Measurements from ENCODE around the gene ACSF3.

The ACSF3 gene

GRCh38 chr16:89191033-89191900 is 97.6 kb downstream of the ACSF3 start:
- TF ChIP-seq GATA3 (IDR thresholded peaks at IDR 0.05; ENCODE audit: low read depth, low read length), result no peak
- TF ChIP-seq GATA2 (IDR thresholded peaks at IDR 0.05; ENCODE audit: low read depth, low read length), result no peak

- TF ChIP-seq GATA3 (IDR thresholded peaks at IDR 0.05; ENCODE audit: low read depth, low read length), result no peak
- TF ChIP-seq GATA2 (IDR thresholded peaks at IDR 0.05; ENCODE audit: low read depth, low read length), result no peak
Observed at GRCh38 chr16:89191901-89192185, 98.2 kb downstream of the ACSF3 start.

GRCh38 chr16:89192956-89193575 is 99.4 kb downstream of the ACSF3 start:
- TF ChIP-seq GATA3 (IDR thresholded peaks at IDR 0.05; ENCODE audit: low read depth, low read length) (no peak), GATA2 (IDR thresholded peaks at IDR 0.05; ENCODE audit: low read depth, low read length) (no peak)

GRCh38 chr16:89193576-89194293 is 100.1 kb downstream of the ACSF3 start:
- TF ChIP-seq GATA3 (IDR thresholded peaks at IDR 0.05; ENCODE audit: low read depth, low read length) (no peak), GATA2 (IDR thresholded peaks at IDR 0.05; ENCODE audit: low read depth, low read length) (no peak)

GRCh38 chr16:89194340-89195311 is 101.0 kb downstream of the ACSF3 start:
- TF ChIP-seq GATA2 (IDR thresholded peaks at IDR 0.05; ENCODE audit: low read depth, low read length), result no peak
- TF ChIP-seq GATA3 (IDR thresholded peaks at IDR 0.05; ENCODE audit: low read depth, low read length), result no peak

GRCh38 chr16:89195521-89196171 is 102.0 kb downstream of the ACSF3 start:
- no peak for TF ChIP-seq GATA2 (IDR thresholded peaks at IDR 0.05; ENCODE audit: low read depth, low read length)
- no peak for TF ChIP-seq GATA3 (IDR thresholded peaks at IDR 0.05; ENCODE audit: low read depth, low read length)

GRCh38 chr16:89197033-89197632 is 103.5 kb downstream of the ACSF3 start:
- no peak for TF ChIP-seq GATA2 (IDR thresholded peaks at IDR 0.05; ENCODE audit: low read depth, low read length)
- no peak for TF ChIP-seq GATA3 (IDR thresholded peaks at IDR 0.05; ENCODE audit: low read depth, low read length)

GRCh38 chr16:89197633-89198416 is 104.2 kb downstream of the ACSF3 start:
- TF ChIP-seq GATA2 (IDR thresholded peaks at IDR 0.05; ENCODE audit: low read depth, low read length), result no peak
- no peak for TF ChIP-seq GATA3 (IDR thresholded peaks at IDR 0.05; ENCODE audit: low read depth, low read length)

- TF ChIP-seq GATA3 (IDR thresholded peaks at IDR 0.05; ENCODE audit: low read depth, low read length), result no peak
- no peak for TF ChIP-seq GATA2 (IDR thresholded peaks at IDR 0.05; ENCODE audit: low read depth, low read length)
Observed at GRCh38 chr16:89198417-89199240, 105.0 kb downstream of the ACSF3 start.

GRCh38 chr16:89199241-89200123 is 105.8 kb downstream of the ACSF3 start:
- TF ChIP-seq GATA3 (IDR thresholded peaks at IDR 0.05; ENCODE audit: low read depth, low read length) (no peak), GATA2 (IDR thresholded peaks at IDR 0.05; ENCODE audit: low read depth, low read length) (no peak)

Data from SH-SY5Y (cell line).